Activated CD8-positive, alpha-beta memory T cell treated with anti-CD3 and anti-CD28 coated beads, Interleukin-2, amount 50 U/mL, for 48 hours (primary cell): ENCODE results near the gene SLC35A5.

Source experiments
- DNase-seq: peaks from one replicate; pipeline ENCODE4 v3.0.0-alpha.2; 2020

Gene SLC35A5

GRCh38 chr3:112572701-112573100 lies 10.9 kb downstream of the SLC35A5 start:
- DNase-seq, result no peak

GRCh38 chr3:112579232-112579631 lies 17.4 kb downstream of the SLC35A5 start:
- no peak for DNase-seq

GRCh38 chr3:112579697-112580096 lies 17.9 kb downstream of the SLC35A5 start:
- no peak for DNase-seq

GRCh38 chr3:112582244-112582874 lies 20.5 kb downstream of the SLC35A5 start:
- DNase-seq, result no peak

- no peak for DNase-seq
Observed at GRCh38 chr3:112583105-112583504, 21.3 kb downstream of the SLC35A5 start.

- DNase-seq, result no peak
Observed at GRCh38 chr3:112585782-112586181, 23.9 kb downstream of the SLC35A5 start.

- DNase-seq, result no peak
Observed at GRCh38 chr3:112587336-112587735, 25.5 kb downstream of the SLC35A5 start.

- no peak for DNase-seq
Observed at GRCh38 chr3:112593258-112593657, 31.4 kb downstream of the SLC35A5 start.

- DNase-seq, result no peak
Observed at GRCh38 chr3:112594856-112595255, 33.0 kb downstream of the SLC35A5 start.

GRCh38 chr3:112597945-112598344 lies 36.1 kb downstream of the SLC35A5 start:
- DNase-seq, result no peak

- no peak for DNase-seq
Observed at GRCh38 chr3:112598731-112599130, 36.9 kb downstream of the SLC35A5 start.

- no peak for DNase-seq
Observed at GRCh38 chr3:112602217-112602838, 40.5 kb downstream of the SLC35A5 start.

- DNase-seq, result no peak
Observed at GRCh38 chr3:112604536-112604935, 42.7 kb downstream of the SLC35A5 start.

- DNase-seq, result no peak
Observed at GRCh38 chr3:112605285-112605684, 43.4 kb downstream of the SLC35A5 start.

GRCh38 chr3:112606098-112606497 lies 44.3 kb downstream of the SLC35A5 start:
- DNase-seq, result no peak

GRCh38 chr3:112607863-112608262 lies 46.0 kb downstream of the SLC35A5 start:
- no peak for DNase-seq

GRCh38 chr3:112610121-112610520 lies 48.3 kb downstream of the SLC35A5 start:
- no peak for DNase-seq

- DNase-seq, result no peak
Observed at GRCh38 chr3:112611752-112612515, 50.1 kb downstream of the SLC35A5 start.

- DNase-seq, result no peak
Observed at GRCh38 chr3:112615989-112616731, 54.3 kb downstream of the SLC35A5 start.

GRCh38 chr3:112617285-112617684 lies 55.4 kb downstream of the SLC35A5 start:
- DNase-seq, result no peak

GRCh38 chr3:112619295-112619694 lies 57.5 kb downstream of the SLC35A5 start:
- DNase-seq, result no peak

GRCh38 chr3:112623213-112623612 lies 61.4 kb downstream of the SLC35A5 start:
- DNase-seq, result no peak

GRCh38 chr3:112623717-112624116 lies 61.9 kb downstream of the SLC35A5 start:
- no peak for DNase-seq
